ENCODE measurements around the gene RPL9.
A peak's percentile ranks its signal among the peaks of the same experiment; 100 is the strongest.
"Not testable (repeated sequence)": the region's sequence is repeated elsewhere in the genome, so short reads cannot be mapped to it uniquely, and the experiment has no call there.

Gene RPL9

GRCh38 chr4:39458505-39459300, at the start of gene RPL9, which contains the start of gene LIAS:
Gene RPL9, minus strand, starts transcription at chr4:39458922. Its CDS starts 483 bp downstream, at chr4:39458439.
Gene LIAS, plus strand, starts transcription at chr4:39459056. Its CDS starts 62 bp downstream, at chr4:39459118.
- TF ChIP-seq, protein P1, sequence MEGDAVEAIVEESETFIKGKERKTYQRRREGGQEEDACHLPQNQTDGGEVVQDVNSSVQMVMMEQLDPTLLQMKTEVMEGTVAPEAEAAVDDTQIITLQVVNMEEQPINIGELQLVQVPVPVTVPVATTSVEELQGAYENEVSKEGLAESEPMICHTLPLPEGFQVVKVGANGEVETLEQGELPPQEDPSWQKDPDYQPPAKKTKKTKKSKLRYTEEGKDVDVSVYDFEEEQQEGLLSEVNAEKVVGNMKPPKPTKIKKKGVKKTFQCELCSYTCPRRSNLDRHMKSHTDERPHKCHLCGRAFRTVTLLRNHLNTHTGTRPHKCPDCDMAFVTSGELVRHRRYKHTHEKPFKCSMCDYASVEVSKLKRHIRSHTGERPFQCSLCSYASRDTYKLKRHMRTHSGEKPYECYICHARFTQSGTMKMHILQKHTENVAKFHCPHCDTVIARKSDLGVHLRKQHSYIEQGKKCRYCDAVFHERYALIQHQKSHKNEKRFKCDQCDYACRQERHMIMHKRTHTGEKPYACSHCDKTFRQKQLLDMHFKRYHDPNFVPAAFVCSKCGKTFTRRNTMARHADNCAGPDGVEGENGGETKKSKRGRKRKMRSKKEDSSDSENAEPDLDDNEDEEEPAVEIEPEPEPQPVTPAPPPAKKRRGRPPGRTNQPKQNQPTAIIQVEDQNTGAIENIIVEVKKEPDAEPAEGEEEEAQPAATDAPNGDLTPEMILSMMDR (IDR thresholded peaks at IDR 0.05; ENCODE audit: insufficient read depth, missing control alignments), result no peak
- peak; percentile 72 for FAIRE-seq

GRCh38 chr4:39505581-39505980, 46.9 kb upstream of the RPL9 start:
- TF ChIP-seq, protein P1 (IDR thresholded peaks at IDR 0.05; ENCODE audit: insufficient read depth, missing control alignments), result no peak
- no peak for DNase-seq (ENCODE audit: insufficient read length, low spot score)
- no peak for FAIRE-seq

More at GRCh38 chr4:39458505-39459300, at the start of gene RPL9, which contains the start of gene LIAS:
- DNase-seq (ENCODE audit: insufficient read length, low spot score), result peak; percentile 87

GRCh38 chr4:39504538-39504937, 45.8 kb upstream of the RPL9 start:
- FAIRE-seq (no peak), DNase-seq (ENCODE audit: insufficient read length, low spot score) (no peak)
- TF ChIP-seq, protein P1 (IDR thresholded peaks at IDR 0.05; ENCODE audit: insufficient read depth, missing control alignments), result no peak

GRCh38 chr4:39502664-39503035, 43.9 kb upstream of the RPL9 start:
- FAIRE-seq; DNase-seq (ENCODE audit: insufficient read length, low spot score): not testable (repeated sequence)

DNA sequence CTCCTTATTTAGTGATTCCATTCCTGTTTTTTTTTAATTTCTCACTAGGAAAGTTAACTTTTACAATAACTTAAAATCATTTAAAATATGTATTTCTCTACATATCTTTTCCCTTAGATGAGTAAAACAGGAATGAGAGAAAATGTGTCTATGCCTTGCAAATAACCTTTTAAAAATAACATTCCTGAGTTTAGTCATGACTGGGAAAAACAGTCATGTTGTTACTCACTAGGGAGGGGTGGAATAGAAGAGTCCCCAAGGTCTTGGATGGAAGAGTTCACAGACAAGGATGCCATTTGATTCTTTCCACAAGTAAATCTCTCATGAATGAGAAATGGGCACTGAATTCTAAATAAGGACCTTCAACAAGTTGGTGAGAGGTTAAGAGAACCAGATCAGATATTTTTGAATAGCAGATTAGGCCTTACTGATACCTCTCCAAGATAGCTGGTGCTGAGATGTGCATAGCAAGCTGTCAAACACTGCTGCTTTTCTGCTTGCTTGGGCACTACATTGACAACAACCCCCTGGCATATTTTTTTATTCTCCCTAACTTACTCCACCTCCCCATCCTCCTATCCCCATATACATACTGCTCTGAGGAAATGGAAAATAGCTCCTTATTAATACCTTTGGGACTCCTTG, 43.4 kb upstream of the RPL9 start:
- DNase-seq (ENCODE audit: insufficient read length, low spot score) (no peak), FAIRE-seq (no peak)
- TF ChIP-seq, protein P1 (IDR thresholded peaks at IDR 0.05; ENCODE audit: insufficient read depth, missing control alignments), result no peak

- DNase-seq (ENCODE audit: insufficient read length, low spot score) (no peak), FAIRE-seq (no peak)
- TF ChIP-seq, protein P1 (IDR thresholded peaks at IDR 0.05; ENCODE audit: insufficient read depth, missing control alignments), result no peak
These were observed 40.0 kb upstream of the RPL9 start for GRCh38 chr4:39498727-39499020.

DNA sequence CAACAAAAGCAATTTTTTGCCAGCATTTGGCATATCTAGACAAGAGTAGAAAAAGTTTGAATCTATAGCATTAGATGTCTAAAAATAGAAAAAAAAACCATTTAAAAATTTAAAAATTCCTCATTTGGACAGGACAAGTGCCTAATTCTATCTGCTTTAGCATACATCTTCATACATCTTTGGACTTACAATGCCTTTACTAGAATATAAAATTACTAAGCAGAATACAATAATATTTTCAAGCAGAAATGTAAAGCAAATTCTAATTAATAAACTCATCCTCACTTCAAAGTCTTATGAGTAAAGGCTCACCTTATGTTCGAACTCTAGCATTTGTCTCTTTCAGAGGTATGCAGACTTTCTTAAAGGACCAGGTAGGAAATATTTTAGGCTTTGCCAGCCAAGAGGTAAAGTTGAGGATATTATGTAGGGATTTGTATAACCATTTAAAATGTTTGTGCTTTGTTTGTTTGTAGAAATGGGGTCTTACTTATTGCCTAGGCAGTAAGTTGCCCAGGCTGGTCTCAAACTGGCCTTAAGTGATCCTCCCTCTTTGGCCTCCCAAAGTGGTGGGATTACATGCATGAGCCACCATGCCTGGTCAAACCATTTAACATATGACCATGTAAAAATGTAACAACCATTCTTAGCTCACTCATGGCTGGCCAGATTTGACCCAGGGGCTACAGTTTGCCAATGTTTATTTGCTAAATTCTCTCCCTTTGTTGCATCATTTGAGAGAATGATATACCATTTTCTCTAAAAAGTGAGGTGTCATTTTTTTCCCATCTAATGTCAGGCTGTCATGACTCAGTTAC, 39.4 kb upstream of the RPL9 start:
- DNase-seq (ENCODE audit: insufficient read length, low spot score) (no peak), FAIRE-seq (no peak)
- TF ChIP-seq, protein P1 (IDR thresholded peaks at IDR 0.05; ENCODE audit: insufficient read depth, missing control alignments), result no peak
